ENCODE data around the gene SPAG8. TPM values are rescaled to one million over a fixed set of nuclear protein-coding genes. Genes with fewer than 3 reads are reported as not detected.

Gene SPAG8, protein sequence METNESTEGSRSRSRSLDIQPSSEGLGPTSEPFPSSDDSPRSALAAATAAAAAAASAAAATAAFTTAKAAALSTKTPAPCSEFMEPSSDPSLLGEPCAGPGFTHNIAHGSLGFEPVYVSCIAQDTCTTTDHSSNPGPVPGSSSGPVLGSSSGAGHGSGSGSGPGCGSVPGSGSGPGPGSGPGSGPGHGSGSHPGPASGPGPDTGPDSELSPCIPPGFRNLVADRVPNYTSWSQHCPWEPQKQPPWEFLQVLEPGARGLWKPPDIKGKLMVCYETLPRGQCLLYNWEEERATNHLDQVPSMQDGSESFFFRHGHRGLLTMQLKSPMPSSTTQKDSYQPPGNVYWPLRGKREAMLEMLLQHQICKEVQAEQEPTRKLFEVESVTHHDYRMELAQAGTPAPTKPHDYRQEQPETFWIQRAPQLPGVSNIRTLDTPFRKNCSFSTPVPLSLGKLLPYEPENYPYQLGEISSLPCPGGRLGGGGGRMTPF
- 0.21 and 0.29 TPM in 2 replicates for total RNA-seq (2014; rRNA removed; shearing (Covaris generic))

DNA sequence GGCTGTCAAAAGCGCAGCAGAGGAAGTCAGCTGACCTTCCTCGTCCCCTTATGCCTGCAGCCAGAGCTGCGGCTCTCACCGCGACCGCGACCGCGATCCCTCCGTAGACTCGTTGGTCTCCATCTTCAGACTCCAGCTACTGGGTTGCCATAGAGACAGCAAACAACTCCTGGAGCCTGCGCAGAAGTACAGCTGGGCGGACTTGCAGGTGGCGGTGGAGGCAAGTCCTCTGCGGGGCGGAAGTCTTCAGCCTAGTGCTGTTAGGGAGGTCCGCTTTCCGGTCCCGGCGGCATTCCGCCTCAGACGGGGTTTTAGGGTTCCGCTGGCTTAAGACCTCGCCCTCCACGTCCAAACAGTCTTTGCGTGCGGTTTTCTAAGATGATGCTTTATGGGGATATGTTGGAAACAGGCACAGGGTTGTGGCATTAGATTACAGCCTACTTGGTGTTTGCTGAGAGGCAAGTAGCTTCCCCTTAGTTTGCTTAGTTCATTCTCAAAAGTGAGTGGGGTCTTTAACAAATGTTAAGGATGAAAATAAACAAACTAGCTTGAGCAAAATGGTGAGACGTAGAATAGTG lies at the start of gene SPAG8:
Gene SPAG8, minus strand, starts transcription at position 238 of the 578 bp plus-strand sequence. Its CDS starts 115 bp downstream, at position 123.
- peak; percentile 63 for DNase-seq (ENCODE audit: low spot score)

DNA sequence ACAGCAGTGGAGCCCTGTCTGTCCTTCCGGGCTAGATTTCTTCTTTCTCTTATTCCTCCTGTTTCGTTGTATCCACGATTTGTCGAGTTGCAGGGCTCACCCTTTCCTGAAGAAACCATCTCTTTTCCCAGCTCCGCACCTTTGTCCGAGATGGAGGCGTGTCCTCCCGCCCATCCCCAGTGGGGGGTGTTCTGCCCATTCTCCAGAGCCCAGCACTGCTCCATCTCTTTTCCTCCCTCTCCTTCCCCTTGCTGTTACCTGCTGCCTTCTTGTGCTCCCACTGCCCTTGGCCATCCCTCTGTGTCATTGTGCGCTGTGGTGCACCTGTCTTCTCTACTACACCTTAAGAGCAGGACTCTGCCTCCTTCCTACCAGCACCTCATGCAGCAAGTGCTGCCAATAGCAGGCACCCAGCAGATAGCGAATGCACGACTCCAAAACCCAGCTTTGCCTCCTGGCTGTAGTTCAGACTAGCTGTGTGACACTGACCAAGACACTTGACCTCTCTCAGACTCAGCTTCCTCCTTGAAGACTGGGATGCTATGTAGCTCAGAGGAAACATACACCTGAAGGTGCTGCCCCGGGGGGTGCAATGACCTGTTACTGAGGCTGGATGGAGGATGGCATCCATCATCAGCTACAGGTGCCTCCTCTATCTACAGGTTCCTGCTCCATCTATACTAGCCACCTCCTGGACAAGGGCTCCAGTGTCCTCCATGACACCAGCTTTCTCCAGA lies 49.3 kb upstream of the SPAG8 start:
- DNase-seq (ENCODE audit: low spot score): no peak

DNA sequence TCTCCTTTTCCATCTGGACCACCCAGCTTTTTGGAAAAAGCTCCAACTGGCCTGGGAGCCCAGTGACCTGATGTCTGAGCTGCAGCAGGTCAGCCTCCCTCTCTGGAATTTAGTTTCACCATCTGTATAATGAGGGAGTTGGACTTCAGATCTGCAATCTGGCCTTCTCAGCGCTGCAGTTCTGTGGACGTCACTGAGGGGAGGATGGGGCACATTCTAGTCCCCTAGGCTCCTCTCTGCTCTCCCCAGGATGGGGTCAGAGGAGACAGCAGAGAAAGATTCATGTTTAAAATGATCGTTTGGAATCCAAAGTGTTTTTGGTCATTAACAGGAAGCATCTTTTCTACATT lies 47.9 kb upstream of the SPAG8 start:
- DNase-seq (ENCODE audit: low spot score): no peak

DNA sequence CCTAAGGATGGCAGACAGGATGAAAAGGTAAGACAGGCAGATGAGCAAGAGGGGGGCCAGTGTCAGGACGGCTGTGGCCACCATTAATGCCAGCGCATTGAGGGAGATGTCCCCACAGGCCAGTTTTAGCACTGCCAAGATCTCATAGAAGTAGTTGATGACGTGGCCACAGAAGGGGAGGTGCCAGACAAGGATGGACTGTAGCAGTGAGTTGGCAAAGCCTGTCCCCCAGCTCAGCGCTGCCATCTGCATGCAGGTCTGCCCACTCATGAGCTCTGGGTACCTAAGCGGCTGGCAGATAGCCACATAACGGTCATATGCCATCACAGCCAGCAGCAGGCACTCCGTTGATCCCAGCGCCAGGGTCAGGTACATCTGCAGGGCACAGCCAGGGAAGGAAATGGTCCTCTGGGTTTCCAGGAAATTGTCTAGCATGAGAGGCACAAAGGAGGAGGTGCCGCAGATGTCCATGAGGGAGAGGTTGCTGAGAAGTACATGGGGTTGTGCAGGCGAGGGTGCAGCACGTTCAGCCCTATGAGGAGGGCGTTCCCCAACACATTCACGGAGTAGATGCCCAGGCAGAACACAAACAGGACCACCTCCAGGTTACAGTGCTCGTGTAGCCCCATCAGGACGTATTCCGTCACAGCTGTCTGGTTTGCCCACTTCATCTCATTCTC lies 47.4 kb upstream of the SPAG8 start:
- DNase-seq (ENCODE audit: low spot score): peak; percentile 58

DNA sequence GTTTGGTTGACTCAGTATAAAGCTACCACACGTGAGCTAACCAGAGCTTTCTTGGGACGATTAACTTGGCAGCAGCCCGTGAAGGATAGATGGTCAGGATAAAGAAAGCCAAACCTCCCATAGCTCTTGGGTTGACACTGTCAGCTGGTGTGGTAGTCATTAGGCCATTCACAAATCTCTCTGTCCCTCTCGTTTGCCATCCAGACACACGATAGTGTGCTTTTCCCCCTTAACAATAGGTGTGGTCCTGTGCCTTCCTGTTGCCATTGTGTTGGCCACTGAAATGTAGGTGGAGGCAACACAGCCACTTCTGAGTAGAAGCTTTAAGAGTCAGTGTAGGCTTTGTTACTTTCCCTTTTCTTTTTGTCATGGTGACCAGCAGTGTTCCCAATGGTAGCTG lies 46.4 kb upstream of the SPAG8 start:
- DNase-seq (ENCODE audit: low spot score): no peak

DNA sequence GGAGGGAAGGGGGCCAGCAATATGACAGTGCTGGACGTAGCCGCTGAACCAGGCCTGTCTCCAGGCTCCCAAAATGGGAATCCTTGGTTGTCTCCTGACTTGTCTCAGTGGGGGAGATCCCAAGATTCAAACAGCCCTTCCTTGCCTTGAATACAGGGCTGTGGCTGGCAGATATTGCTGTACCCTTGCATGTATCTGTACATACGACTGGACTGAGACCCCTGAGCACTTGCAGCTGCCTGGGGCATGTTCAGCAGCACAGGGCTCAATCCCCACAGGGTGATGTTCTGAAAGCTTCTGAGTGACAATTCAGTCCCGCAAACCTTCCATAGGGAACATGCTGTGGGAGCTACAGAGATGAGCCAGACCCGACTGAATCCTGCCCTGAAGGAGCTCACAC lies 44.8 kb upstream of the SPAG8 start:
- no peak for DNase-seq (ENCODE audit: low spot score)

DNA sequence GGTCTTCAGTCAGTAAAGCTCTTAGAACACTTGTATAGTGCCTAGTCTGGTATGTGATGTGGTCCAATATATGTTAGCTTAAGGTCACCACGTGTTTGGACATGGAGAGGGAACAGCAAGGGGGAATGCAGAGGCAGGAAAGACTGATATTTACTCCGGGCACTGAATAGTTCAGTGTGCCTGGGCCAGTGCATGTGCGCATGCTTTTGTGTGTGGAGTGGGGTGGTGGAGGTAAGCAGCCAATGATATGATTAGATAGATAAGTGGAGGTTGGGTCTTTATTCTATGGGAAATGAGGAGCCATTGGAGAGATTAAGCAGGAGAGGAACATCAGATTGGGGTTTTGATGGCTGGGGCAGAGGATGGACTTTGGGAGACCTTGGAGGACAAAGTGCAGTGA lies 44.1 kb upstream of the SPAG8 start:
- DNase-seq (ENCODE audit: low spot score): no peak

DNA sequence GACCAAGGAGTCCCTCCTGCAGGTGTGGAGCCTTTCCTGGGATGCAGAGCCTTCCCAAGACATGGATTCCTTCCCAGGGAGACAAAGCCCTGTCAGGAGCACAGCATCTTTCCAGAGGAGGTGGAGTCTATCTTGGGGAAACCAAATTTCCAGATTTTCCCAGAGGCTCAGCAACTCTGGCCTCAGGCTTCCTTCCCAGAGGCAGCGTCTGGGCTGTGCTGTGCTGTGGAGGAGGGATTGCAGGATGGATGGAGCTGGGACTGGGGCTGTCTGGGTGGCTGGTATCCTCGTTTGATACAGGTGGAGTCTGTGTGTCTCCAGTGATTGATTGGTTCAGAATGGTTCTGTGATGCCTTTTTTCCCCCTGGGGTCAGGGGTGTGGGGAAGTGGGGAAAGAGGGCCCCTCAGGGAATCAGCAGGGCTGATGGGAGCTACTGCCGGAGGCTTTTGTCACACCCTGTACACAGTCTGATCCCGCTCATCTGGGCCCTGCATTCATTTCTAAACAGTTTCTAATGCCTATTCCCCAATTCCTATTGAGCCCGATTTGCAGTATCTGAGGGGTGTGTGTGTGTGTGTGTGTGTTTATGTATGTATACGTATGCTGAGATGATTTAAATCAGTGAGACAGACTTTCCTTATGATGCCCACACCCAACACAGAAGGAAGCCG lies 42.2 kb upstream of the SPAG8 start:
- no peak for DNase-seq (ENCODE audit: low spot score)

DNA sequence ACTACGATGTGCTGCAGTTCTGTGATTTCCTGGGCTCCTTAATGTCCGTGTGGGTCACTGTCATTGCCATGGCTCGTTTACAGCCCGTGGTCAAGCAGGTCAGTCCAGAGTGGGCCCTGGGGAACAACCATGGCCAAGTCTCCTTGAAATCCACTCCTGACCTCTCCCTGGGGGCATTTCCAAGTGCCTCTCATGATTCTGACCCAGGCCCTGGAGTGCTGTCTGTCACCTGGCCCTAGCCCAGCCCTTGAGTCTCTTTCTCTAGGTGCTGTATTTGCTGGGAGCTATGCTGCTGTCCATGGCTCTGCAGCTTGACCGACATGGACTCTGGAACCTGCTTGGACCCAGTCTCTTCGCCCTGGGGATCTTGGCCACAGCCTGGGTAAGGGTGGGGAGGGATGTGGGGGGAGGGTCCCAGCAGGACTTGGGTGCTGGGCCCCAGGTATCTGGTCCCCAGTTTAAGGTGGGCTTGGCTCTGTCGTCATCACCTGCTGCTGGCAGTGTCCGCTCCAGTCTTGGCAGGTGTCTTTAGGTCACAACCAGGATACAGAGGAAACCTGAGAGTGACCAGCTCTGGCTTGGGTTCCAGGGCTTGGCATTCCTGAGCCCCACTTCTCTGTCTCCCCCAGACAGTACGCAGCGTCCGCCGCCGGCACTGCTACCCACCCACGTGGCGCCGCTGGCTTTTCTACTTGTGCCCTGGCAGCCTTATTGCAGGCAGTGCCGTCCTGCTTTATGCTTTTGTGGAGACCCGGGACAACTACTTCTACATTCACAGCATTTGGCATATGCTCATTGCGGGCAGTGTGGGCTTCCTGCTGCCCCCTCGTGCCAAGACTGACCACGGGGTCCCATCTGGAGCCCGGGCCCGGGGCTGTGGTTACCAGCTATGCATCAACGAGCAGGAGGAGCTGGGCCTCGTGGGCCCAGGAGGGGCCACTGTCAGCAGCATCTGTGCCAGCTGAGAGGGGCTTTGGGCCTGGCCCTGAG lies 41.1 kb upstream of the SPAG8 start:
- DNase-seq (ENCODE audit: low spot score): no peak

DNA sequence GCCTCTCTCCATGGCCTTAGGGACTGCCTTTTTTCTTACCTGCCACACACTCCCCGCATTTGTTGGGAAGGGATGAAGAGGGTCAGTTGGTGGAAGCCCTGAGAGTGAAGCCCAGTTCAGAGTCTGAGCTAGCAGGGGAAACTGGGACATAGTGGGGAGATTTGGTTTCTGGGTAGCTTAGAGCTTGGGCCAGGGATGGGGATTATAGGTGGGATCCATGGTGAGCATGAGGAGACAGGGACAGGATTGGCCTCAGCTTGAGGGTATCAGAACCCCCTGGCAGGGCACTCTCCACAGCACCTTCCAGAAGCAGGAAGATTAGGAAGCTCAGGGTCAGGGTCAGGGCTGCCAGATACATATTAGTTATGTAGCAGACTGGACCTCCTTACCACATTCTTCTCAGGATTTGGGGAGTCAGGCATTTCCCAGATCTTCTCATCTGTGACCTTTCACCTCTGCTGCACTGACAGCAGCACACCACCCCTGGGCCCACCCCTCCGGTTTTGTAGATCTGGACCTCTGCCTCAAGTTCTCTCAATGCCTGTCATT lies 40.3 kb upstream of the SPAG8 start:
- no peak for DNase-seq (ENCODE audit: low spot score)

DNA sequence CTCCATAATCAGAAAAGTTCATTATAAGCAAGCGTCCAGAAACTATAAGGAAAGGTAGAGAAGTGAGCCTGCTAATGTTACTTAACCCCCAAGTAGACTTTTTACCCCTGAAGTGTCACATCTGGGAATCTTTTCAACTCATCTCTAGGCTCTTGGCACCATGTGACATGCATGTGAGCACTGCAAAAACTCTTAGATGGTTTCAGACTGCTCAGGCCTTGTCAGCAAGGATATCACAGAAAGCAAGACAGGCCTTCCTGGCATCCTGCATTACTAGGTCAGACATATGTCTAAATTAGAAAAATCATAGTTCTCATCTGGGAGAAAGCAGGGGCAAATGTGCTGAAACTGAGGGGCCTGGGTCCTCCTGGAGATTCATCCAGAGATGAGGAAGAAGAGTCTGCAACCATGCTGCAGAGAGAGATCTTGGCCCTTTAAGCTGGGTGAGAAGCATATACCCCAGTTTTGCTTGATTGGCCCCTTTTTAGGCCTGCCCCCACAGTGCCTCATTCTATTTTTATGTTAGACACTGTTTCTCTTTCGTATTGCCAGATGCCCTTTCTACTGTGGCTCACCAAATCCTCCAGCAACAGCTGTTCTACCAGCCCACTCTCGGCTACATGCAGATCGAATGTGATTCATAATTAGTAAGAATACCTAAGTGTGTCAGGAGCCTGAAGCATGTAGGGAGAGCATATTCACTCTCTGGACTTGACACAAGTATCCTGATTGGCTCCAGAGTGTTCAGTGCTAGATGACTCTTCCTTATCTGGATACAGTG lies 35.9 kb upstream of the SPAG8 start:
- peak; percentile 40 for DNase-seq (ENCODE audit: low spot score)

DNA sequence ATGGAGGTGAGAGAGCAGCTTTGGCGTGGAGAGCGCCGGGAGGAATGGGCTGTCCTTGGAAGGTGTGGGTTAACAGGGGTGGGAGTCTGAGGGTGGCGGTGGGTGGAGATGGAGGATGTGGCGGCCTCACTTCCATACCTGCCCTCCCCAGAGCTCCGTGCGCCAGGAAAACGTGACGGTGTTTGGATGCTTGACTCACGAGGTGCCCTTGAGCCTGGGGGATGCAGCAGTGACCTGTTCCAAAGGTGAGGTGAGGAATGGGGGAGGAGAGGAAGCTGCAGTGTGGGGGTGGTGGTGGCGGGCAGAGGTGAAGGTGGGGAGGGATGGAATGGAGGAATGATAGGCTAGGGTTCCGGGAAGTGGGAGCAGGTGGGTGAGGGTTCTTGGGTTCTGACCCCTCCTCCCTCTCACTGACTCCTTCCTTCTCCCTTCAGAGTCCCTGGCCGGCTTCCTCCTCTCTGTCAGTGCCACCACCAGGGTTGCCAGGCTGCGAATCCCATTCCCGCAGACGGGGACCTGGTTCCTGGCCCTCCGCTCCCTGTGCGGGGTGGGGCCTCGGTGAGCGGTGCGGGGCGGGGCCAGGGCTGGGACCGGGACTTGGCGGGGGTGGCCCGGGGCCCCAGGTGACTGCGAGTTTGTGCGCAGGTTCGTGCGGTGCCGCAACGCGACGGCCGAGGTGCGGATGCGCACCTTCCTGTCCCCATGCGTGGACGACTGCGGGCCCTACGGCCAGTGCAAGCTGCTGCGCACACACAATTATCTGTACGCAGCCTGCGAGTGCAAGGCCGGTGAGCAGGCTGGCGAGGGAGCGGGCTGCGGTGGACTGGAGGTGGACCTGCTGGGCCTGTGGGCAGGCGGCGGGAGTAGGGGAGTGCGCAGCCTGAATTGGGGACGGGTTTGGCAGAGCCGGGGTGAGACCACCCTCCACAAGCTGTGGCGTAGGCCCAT lies 34.0 kb upstream of the SPAG8 start:
- no peak for DNase-seq (ENCODE audit: low spot score)

DNA sequence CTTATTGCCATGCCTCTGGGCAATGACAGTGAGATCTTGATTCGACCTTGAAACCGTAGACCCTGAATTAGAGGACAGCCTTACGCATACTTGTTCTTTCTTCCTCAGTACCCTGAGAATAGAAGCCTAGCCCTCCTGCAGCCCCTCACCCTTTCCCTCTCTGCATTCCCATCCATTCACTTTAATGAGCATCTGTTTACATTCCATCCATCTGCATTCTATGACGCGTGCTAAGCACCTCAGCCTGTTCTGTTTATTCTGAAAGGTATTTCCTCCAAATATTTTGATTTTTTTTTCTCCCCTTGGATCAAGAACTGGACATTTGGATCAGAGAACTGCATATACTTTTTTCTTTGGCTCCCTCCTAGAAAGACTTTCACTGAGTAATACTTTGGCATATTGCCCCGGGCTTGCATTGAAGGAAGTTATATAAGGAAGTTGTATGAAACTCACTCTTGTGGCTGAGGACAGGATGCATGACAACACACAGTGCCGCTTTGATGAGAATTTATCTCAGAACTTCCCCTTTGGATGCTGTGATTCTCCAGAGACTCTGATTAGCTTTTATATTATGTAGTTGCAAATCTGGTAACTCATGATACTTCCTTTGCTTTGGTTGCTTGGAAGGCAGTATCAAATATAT lies 32.7 kb upstream of the SPAG8 start:
- DNase-seq (ENCODE audit: low spot score): peak; percentile 91

DNA sequence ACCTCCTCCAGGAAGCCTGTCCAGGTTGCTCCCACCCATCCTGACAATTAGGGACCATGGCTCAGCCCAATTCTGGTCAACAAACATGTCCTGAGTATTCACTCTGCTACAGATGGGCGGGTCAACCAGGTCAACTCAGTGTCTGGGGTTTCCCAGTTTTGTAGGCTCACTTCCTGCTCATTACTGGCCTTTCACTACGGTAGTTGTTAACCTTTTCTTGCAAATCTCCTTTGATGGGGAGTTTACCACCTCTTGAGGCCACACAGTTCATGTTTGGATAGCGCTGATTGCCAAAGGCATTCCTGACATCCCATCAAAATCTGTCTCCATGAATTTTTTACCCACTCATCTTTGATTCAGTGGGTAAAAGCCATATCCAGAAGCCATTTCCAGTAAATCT lies 30.7 kb upstream of the SPAG8 start:
- no peak for DNase-seq (ENCODE audit: low spot score)

DNA sequence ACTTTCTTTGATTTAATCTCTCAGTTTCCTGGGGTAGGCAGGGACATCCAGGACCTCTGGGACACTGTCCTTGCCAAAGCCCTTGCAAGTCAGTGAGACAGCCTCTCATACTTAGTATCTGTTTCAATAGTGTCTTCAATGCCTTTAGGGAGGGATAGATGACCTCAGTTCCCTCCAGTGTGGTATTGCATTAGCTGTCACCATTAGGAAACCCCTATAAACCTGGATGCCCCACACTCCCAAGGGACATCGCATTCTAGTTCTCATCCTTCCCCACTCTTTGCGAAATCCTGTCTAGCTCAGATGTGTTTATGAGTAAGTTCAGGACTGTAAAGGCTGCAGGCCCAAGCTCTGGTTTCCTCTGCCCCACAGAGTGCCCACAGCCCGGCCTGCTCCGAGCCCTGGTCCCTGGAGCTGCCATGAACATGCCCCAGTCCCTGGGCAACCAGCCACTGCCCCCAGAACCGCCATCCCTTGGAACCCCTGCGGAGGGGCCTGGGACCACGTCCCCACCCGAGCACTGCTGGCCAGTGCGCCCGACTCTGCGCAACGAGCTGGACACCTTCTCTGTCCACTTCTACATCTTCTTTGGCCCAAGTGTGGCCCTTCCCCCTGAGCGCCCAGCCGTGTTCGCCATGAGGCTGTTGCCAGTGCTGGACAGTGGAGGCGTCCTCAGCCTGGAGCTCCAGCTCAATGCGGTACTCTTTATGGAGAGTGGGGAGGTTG lies 30.1 kb upstream of the SPAG8 start:
- DNase-seq (ENCODE audit: low spot score): no peak

DNA sequence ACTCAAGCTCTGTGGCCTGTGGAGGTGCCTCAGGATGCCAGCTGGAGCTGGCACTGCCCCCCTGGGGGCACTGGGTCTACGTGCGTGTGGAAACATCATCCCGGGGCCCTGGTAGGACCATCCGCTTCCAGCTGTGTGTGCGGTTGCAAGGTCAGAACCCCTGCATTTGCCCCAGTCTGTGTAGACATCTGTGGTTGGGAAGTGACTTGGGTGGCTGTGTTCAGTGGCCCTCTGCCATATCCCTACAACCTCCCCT lies 29.5 kb upstream of the SPAG8 start:
- DNase-seq (ENCODE audit: low spot score): no peak
